Uterus (tissue), 2 donors: ENCODE results near the gene PDZD8.

ENCODE experiments used
- CTCF ChIP-seq, 4 experiments: fragments of 200-600 bp in 2 of 4; fragments of 450-650 bp in 2 of 4; sonication (generic) in 2 of 4; IDR thresholded peaks; one replicate each; pipeline ENCODE4 v1.5.1; 2016 to 2019; ENCODE audit warnings: antibody characterized with exemption in 4 of 4, mild to moderate bottlenecking in 2 of 4, moderate library complexity in 1 of 4
- POLR2A ChIP-seq, 2 donors: fragments of 450-650 bp; IDR thresholded peaks; one replicate each; pipeline ENCODE4 v1.6.1; 2016; ENCODE audit warnings: antibody characterized with exemption in 2 of 2, mild to moderate bottlenecking in 1 of 2, moderate library complexity in 1 of 2

DNA sequence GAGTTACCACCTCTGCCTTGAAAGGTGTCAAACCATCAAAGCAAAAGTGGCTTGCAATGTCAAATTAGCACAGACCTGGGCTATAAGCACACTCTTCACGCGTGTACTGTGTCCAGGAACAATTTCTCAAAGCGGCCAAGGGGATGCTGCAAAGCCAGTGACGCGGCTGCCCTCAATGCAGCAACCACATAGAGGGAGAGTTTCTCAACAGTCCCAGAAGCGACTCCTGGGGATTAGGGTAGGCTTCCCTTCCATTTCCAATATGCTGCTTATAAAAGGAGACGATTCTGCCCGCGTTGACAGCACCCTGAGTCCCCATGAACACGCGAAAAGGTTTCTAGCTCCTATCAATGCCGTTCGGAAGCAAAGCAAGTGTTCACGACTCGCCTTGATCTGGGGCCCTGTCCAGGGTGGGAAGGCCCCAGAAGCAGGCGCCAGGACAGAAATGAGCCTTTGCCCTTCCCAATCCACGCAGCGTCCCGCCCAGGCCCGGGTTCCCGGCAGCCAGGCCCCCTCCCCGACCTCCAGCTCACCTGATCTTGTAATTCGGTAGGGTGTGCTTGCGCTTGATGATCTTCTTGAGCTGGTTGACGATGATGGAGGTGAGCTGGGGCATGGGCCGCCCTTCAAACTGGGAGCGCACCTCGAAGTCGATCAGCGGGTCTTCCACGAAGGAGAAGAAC, 1.3 kb downstream of the PDZD8 start:
- TF ChIP-seq CTCF (IDR thresholded peaks at IDR 0.05) = no peak
- TF ChIP-seq POLR2A (IDR thresholded peaks at IDR 0.05) = no peak
